ENCODE measurements around the gene SLIT3.

GRCh38 chr5:169225830-169226356 is 75.0 kb downstream of the SLIT3 start:
- TF ChIP-seq CTCF (IDR thresholded peaks at IDR 0.05) (no peak), POLR2A (IDR thresholded peaks at IDR 0.05) (no peak)

Measured in right lobe of liver (tissue), 4 donors.